ENCODE measurements around the gene TLR5. TPM values are rescaled to one million over a fixed set of nuclear protein-coding genes. Genes with fewer than 3 reads are reported as not detected.

Gene TLR5
- total RNA-seq, 2 experiments from 2014 or later: 0.58 to 1.0 TPM

GRCh38 chr1:223123011-223123610, 19.9 kb downstream of the TLR5 start:
- ChIA-PET CTCF (interaction anchor here (0.5 to 3.2 kb wide), 6 partner anchors 14 to 399 kb away, joined by 3 to 13 read pairs (median 4); no protein-coding TSS in a partner anchor), POLR2A (interaction anchor here (0.5 kb wide), 1 partner anchor 10 kb away, joined by 3 read pairs; no protein-coding TSS in a partner anchor)
- Mint-ChIP-seq H3K9me3 (no peaks in the 10 kb centered on the region), H3K27me3 (no peaks in the 10 kb centered on the region), H3K4me1 (peaks cover 11% of the 10 kb centered on the region), H3K27ac (no peak overlapping the region), H3K4me3 (no peak overlapping the region), H3K36me3 (ENCODE audit: low read depth) (no peaks in the 10 kb centered on the region)
- no peak for DNase-seq

DNA sequence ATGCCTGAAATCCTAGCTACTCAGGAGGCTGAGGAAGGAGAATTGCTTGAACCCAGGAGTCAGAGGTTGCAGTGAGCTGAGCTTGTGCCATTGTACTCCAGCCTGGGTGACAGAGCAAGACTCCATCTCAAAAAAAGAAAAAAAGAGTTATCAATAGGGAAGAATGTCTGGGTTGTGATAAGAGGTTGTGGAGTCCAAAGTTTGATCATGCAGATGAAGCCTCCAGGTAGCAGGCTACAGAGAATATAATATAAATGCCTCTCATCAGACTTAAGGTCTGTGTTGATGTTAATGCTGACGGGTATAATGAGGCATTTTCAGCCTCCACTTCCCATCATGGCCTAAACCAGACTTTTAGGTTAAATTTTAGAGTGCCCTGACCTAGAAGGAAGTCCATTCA, 24.6 kb downstream of the TLR5 start:
- Mint-ChIP-seq H3K4me3 (no peak overlapping the region), H3K36me3 (ENCODE audit: low read depth) (no peaks in the 10 kb centered on the region), H3K27me3 (no peaks in the 10 kb centered on the region), H3K27ac (no peak overlapping the region), H3K4me1 (peaks cover 3% of the 10 kb centered on the region), H3K9me3 (no peaks in the 10 kb centered on the region)
- POLR2A ChIA-PET: no interaction called here
- DNase-seq: no peak
- CTCF ChIA-PET: interaction anchor here (0.7 kb wide), 2 partner anchors 46 to 346 kb away, joined by 3 read pairs; no protein-coding TSS in a partner anchor

DNA sequence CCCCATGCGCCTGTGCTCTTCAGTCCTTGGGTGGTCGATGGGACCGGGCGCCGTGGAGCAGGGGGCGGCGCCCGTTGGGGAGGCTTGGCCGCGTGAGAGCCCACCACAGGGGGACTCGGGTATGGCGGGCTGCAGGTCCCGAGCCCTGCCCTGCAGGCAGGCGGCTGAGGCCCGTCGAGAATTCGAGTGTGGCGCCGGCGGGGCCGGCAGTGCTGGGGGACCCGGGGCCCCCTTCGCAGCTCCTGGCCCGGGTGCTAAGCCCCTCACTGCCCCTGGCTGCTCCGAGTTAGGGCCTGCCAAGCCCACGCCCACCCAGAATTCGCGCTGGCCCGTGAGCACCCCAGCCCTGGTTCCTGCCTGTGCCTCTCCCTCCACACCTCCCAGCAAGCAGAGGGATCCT, 26.1 kb downstream of the TLR5 start:
- ChIA-PET POLR2A (no interaction called here), CTCF (no interaction called here)
- no peak for DNase-seq
- no peaks in the 10 kb centered on the region for H3K27me3 Mint-ChIP-seq
- no peaks in the 10 kb centered on the region for H3K4me1 Mint-ChIP-seq
- no peak overlapping the region for H3K4me3 Mint-ChIP-seq
- no peak overlapping the region for H3K27ac Mint-ChIP-seq
- no peaks in the 10 kb centered on the region for H3K9me3 Mint-ChIP-seq
- no peaks in the 10 kb centered on the region for H3K36me3 Mint-ChIP-seq (ENCODE audit: low read depth)

DNA sequence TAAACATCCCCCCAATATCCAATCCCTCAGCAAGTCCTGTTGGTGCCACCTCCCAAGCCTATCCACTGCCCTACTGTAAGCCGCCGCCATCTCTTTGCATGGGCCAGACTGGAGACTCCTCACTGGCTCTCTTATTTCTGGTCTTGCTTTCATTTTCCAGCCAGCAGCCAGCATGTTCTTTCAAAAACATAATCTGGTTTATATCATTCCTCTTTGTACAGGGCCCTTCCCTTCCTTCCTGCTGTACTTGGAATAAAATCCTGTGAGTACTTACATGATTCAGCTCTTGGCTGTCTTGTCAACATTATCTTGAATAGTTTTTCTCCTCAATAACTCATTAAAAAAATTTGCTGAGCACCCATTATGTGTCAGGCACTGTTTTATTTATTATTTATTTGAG, 28.2 kb downstream of the TLR5 start:
- no peak overlapping the region for H3K27ac Mint-ChIP-seq
- POLR2A ChIA-PET: no interaction called here
- CTCF ChIA-PET: interaction anchor here (1.2 kb wide), 1 partner anchor 9 kb away, joined by 5 read pairs; no protein-coding TSS in a partner anchor
- H3K9me3 Mint-ChIP-seq: no peaks in the 10 kb centered on the region
- H3K27me3 Mint-ChIP-seq: no peaks in the 10 kb centered on the region
- no peaks in the 10 kb centered on the region for H3K36me3 Mint-ChIP-seq (ENCODE audit: low read depth)
- DNase-seq: no peak
- peaks cover 1% of the 10 kb centered on the region for H3K4me1 Mint-ChIP-seq
- H3K4me3 Mint-ChIP-seq: no peak overlapping the region

GRCh38 chr1:223110952-223111351, 32.1 kb downstream of the TLR5 start:
- ChIA-PET CTCF (no interaction called here), POLR2A (no interaction called here)
- no peak for DNase-seq
- H3K9me3 Mint-ChIP-seq: no peaks in the 10 kb centered on the region
- no peaks in the 10 kb centered on the region for H3K36me3 Mint-ChIP-seq (ENCODE audit: low read depth)
- H3K4me3 Mint-ChIP-seq: no peak overlapping the region
- no peaks in the 10 kb centered on the region for H3K27me3 Mint-ChIP-seq
- no peak overlapping the region for H3K27ac Mint-ChIP-seq
- peaks cover 2% of the 10 kb centered on the region for H3K4me1 Mint-ChIP-seq

- POLR2A ChIA-PET: no interaction called here
- H3K9me3 Mint-ChIP-seq: no peaks in the 10 kb centered on the region
- DNase-seq: no peak
- peaks cover 2% of the 10 kb centered on the region for H3K4me1 Mint-ChIP-seq
- H3K4me3 Mint-ChIP-seq: no peak overlapping the region
- CTCF ChIA-PET: no interaction called here
- H3K27ac Mint-ChIP-seq: no peak overlapping the region
- H3K27me3 Mint-ChIP-seq: no peaks in the 10 kb centered on the region
- no peaks in the 10 kb centered on the region for H3K36me3 Mint-ChIP-seq (ENCODE audit: low read depth)
Observed at GRCh38 chr1:223109581-223110026, 33.4 kb downstream of the TLR5 start.

DNA sequence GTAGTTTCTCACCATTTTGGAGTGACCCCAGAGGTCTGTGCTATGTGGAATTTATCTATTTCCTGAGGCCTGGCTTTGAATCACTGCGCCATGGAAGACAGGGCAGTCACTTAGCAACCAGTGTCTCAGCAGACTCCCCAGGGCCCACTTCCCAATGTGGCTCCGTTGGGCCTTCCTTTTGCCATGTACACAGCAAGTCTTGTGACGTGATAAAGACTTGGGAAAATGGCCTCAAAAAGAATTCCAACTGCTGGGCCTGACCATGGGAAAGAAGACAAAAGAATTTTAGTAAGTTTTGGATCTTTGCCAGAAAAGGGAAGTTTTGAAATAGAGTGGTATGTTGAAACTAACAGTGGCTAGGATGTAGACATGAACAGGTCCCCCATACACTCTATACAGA, 36.2 kb downstream of the TLR5 start:
- H3K9me3 Mint-ChIP-seq: no peaks in the 10 kb centered on the region
- no peaks in the 10 kb centered on the region for H3K36me3 Mint-ChIP-seq (ENCODE audit: low read depth)
- no peak overlapping the region for H3K27ac Mint-ChIP-seq
- no peak overlapping the region for H3K4me3 Mint-ChIP-seq
- peaks cover 2% of the 10 kb centered on the region for H3K4me1 Mint-ChIP-seq
- CTCF ChIA-PET: no interaction called here
- POLR2A ChIA-PET: no interaction called here
- no peak for DNase-seq
- no peaks in the 10 kb centered on the region for H3K27me3 Mint-ChIP-seq

GRCh38 chr1:223105568-223105967, 37.5 kb downstream of the TLR5 start:
- H3K27me3 Mint-ChIP-seq: no peaks in the 10 kb centered on the region
- ChIA-PET CTCF (interaction anchor here (0.8 kb wide), 1 partner anchor 18 kb away, joined by 3 read pairs; no protein-coding TSS in a partner anchor), POLR2A (no interaction called here)
- DNase-seq: no peak
- no peak overlapping the region for H3K27ac Mint-ChIP-seq
- H3K4me1 Mint-ChIP-seq: peaks cover 2% of the 10 kb centered on the region
- no peaks in the 10 kb centered on the region for H3K36me3 Mint-ChIP-seq (ENCODE audit: low read depth)
- no peak overlapping the region for H3K4me3 Mint-ChIP-seq
- H3K9me3 Mint-ChIP-seq: peaks cover 7% of the 10 kb centered on the region

- ChIA-PET CTCF (interaction anchor here (0.9 kb wide), 1 partner anchor 10 kb away, joined by 3 read pairs; no protein-coding TSS in a partner anchor), POLR2A (no interaction called here)
- H3K27me3 Mint-ChIP-seq: no peaks in the 10 kb centered on the region
- peaks cover 18% of the 10 kb centered on the region for H3K9me3 Mint-ChIP-seq
- H3K4me3 Mint-ChIP-seq: no peak overlapping the region
- DNase-seq: no peak
- H3K36me3 Mint-ChIP-seq (ENCODE audit: low read depth): no peaks in the 10 kb centered on the region
- no peaks in the 10 kb centered on the region for H3K4me1 Mint-ChIP-seq
- no peak overlapping the region for H3K27ac Mint-ChIP-seq
Observed at GRCh38 chr1:223102797-223103533, 40.1 kb downstream of the TLR5 start.

- DNase-seq: no peak
- H3K36me3 Mint-ChIP-seq (ENCODE audit: low read depth): no peaks in the 10 kb centered on the region
- H3K9me3 Mint-ChIP-seq: peaks cover 18% of the 10 kb centered on the region
- no peaks in the 10 kb centered on the region for H3K27me3 Mint-ChIP-seq
- no peak overlapping the region for H3K4me3 Mint-ChIP-seq
- ChIA-PET POLR2A (no interaction called here), CTCF (interaction anchor here (1.1 kb wide), 1 partner anchor 26 kb away, joined by 4 read pairs; no protein-coding TSS in a partner anchor)
- H3K27ac Mint-ChIP-seq: no peak overlapping the region
- H3K4me1 Mint-ChIP-seq: no peaks in the 10 kb centered on the region
Observed at GRCh38 chr1:223097713-223098112, 45.3 kb downstream of the TLR5 start.

GRCh38 chr1:223095870-223096269, 47.2 kb downstream of the TLR5 start:
- DNase-seq: no peak
- peaks cover 13% of the 10 kb centered on the region for H3K9me3 Mint-ChIP-seq
- no peaks in the 10 kb centered on the region for H3K4me1 Mint-ChIP-seq
- ChIA-PET CTCF (no interaction called here), POLR2A (no interaction called here)
- H3K4me3 Mint-ChIP-seq: no peak overlapping the region
- no peaks in the 10 kb centered on the region for H3K27me3 Mint-ChIP-seq
- no peaks in the 10 kb centered on the region for H3K36me3 Mint-ChIP-seq (ENCODE audit: low read depth)
- H3K27ac Mint-ChIP-seq: no peak overlapping the region

DNA sequence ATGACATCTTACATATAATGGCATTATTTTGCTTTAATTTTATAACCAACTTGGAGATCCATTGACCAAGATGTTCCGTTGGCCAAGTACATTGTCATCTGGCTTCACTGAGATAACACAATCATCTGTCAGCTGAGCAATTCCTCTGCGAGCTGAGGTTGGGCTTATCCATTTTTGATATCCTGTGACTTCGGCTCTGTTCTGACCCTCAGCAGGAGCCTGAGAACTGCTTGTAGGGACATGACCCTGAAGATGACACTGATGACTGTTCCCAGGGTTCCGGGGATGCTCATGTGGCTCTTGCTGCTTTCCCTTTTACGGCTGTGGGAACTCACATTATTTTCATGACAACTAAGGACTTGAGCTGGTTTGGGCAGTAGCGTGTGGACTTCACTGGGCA, 51.2 kb downstream of the TLR5 start:
- CTCF ChIA-PET: interaction anchor here (0.6 kb wide), 2 partner anchors 286 to 631 kb away, joined by 3 to 4 read pairs; no protein-coding TSS in a partner anchor
- H3K4me3 Mint-ChIP-seq: no peak overlapping the region
- H3K36me3 Mint-ChIP-seq (ENCODE audit: low read depth): no peaks in the 10 kb centered on the region
- H3K27ac Mint-ChIP-seq: no peak overlapping the region
- POLR2A ChIA-PET: no interaction called here
- H3K9me3 Mint-ChIP-seq: no peaks in the 10 kb centered on the region
- peaks cover 8% of the 10 kb centered on the region for H3K4me1 Mint-ChIP-seq
- no peak for DNase-seq
- no peaks in the 10 kb centered on the region for H3K27me3 Mint-ChIP-seq

DNA sequence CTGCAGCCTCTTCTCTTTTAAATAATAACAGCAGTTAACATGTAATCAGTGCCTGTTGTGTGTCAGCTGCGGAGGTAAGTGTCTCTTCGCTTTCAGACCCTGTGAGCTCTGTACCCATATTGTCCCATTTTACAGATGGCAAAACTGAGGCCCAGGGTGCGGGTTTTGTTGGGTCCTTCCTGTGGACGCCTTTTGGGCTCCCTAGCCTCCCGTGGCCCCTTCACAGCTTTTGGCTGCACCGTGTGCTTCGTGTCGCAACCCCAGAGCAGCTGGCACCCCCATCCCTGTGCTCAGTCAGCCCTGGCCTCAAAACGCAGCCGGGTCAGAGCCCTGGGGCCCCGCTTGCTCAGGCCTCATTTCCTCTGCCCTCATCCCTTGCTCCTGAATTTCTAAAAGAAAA, 53.8 kb downstream of the TLR5 start:
- ChIA-PET CTCF (interaction anchor here (1.0 to 1.9 kb wide), 7 partner anchors 11 to 624 kb away, joined by 3 to 7 read pairs (median 4); partner anchors contain the start of gene TAF1A), POLR2A (no interaction called here)
- no peak for DNase-seq
- Mint-ChIP-seq H3K27me3 (no peaks in the 10 kb centered on the region), H3K9me3 (no peaks in the 10 kb centered on the region), H3K36me3 (ENCODE audit: low read depth) (no peaks in the 10 kb centered on the region), H3K4me3 (no peak overlapping the region), H3K27ac (no peak overlapping the region), H3K4me1 (peaks cover 10% of the 10 kb centered on the region)

Measured in activated CD4-positive, alpha-beta T cell treated with anti-CD3 and anti-CD28 coated beads, Interleukin-2, amount 10 ng/mL, durations not matched to agents 7 days and 5 days (primary cell).